Right lobe of liver (tissue), 6 donors: Measurements from ENCODE around the gene NPSR1. TPM values are rescaled to one million over a fixed set of nuclear protein-coding genes. Genes with fewer than 3 reads are reported as not detected.
"Not testable (repeated sequence)": the region's sequence is repeated elsewhere in the genome, so short reads cannot be mapped to it uniquely, and the experiment has no call there.

Experiments used
- ATAC-seq, 4 donors: fragments of 200-7000 bp; cut with Tn5 transposase; one replicate each; pipeline ENCODE4 v1.9.1; 2020; ENCODE audit warnings: mild to moderate bottlenecking in 4 of 4, moderate library complexity in 4 of 4
- DNase-seq, 3 donors: peaks; one replicate each; pipeline ENCODE4 v3.0.0-alpha.2; 2020
- H3K27ac ChIP-seq, 3 donors: fragments of 200-600 bp; one replicate each; pipeline ENCODE4 v1.8.0; 2022
- H3K27me3 ChIP-seq, 2 donors: fragments of 200-600 bp; one replicate each; pipeline ENCODE4 v1.8.0; 2022
- H3K36me3 ChIP-seq, 4 donors: fragments of 200-600 bp; sonication (generic) in 1 of 4; one replicate each; pipeline versions ENCODE4 v1.5.1 to v1.8.0; 2017 to 2022; ENCODE audit warnings: control low read depth in 1 of 4
- H3K4me1 ChIP-seq, 4 donors: fragments of 200-600 bp; sonication (generic) in 1 of 4; one replicate each; pipeline versions ENCODE4 v1.5.1 to v1.8.0; 2017 to 2022; ENCODE audit warnings: control low read depth in 1 of 4
- H3K4me3 ChIP-seq, 3 donors: fragments of 200-600 bp; one replicate each; pipeline ENCODE4 v1.8.0; 2022
- H3K9me3 ChIP-seq, 4 donors: fragments of 200-600 bp; sonication (generic) in 1 of 4; one replicate each; pipeline versions ENCODE4 v1.5.1 to v1.8.0; 2017 to 2022; ENCODE audit warnings: control low read depth in 1 of 4
- CTCF ChIP-seq, 4 donors: fragments of 200-600 bp in 3 of 4; fragments of 450-650 bp in 1 of 4; IDR thresholded peaks; one replicate each; pipeline versions ENCODE4 v1.5.1 to v1.8.0; 2016 to 2022; ENCODE audit warnings: antibody characterized with exemption in 4 of 4, mild to moderate bottlenecking in 2 of 4
- POLR2A ChIP-seq: fragments of 450-650 bp; IDR thresholded peaks from one replicate; pipeline ENCODE4 v1.6.1; 2017; ENCODE audit warnings: antibody characterized with exemption, mild to moderate bottlenecking
- WGBS: methylation state at CpG from one replicate; pipeline ENCODE4 v1.1.6; 2018; ENCODE audit warnings: low coverage, low lambda C conversion rate; ENCODE audit not compliant: insufficient coverage; ENCODE audit errors: missing lambda C conversion rate; 5-methylcytosine and 5-hydroxymethylcytosine counted together
- intact Hi-C, 2 donors: fragments of 100-400 bp; cut with DNase I; formaldehyde crosslinking; loops; one replicate each; pipeline versions ENCODE4 v1.11.2 to v1.14.1; 2022
- total RNA-seq, 6 experiments: library from RNA; depleted of rRNA in 2 of 6; stranded (reverse); fragments of >200 nt in 2 of 6; fragmentation: NEBNext Ultra II Directional in 3 of 6; extraction: Animal tissue kit (Norgen Biotek cat#: 25700) in 3 of 6; gene quantifications; one replicate each; pipeline versions ENCODE4 v1.1.0 to v1.2.4, GENCODE V29; 2016 to 2023
- donor health status: DM: no; HTN: yes; CAD: no.
- donor health status: DM: no; HTN: no; CAD: no.
- donor health status: DM: no; HTN: no; CAD: no.
- donor health status: DM: no; HTN: yes; CAD: no.
- donor health status: DM: no; HTN: yes; CAD: no.

The NPSR1 gene
- total RNA-seq, 6 experiments from 2014 or later, result not detected

- ATAC-seq (no peak), DNase-seq (no peak)
- H3K27me3 ChIP-seq, result no peaks in the 10 kb centered on the region
- no peaks in the 10 kb centered on the region for H3K4me1 ChIP-seq
- H3K4me3 ChIP-seq, result no peak overlapping the region
- H3K9me3 ChIP-seq, result no peaks in the 10 kb centered on the region
- H3K36me3 ChIP-seq, result no peaks in the 10 kb centered on the region
- no peak for TF ChIP-seq POLR2A
- TF ChIP-seq CTCF (IDR thresholded peaks at IDR 0.05), result no peak
- intact Hi-C loops, result no loop called here
- WGBS, result 46% methylated on average over 2 of the region's 2 CpGs
- no peak overlapping the region for H3K27ac ChIP-seq
These were observed 193.4 kb downstream of the NPSR1 start for GRCh38 chr7:34851431-34851830.

GRCh38 chr7:34858444-34858843, 200.4 kb downstream of the NPSR1 start:
- DNase-seq, intact Hi-C loops, ATAC-seq: not testable (repeated sequence)

GRCh38 chr7:34859281-34859680, 201.3 kb downstream of the NPSR1 start:
- H3K4me3 ChIP-seq, H3K4me1 ChIP-seq, ATAC-seq, intact Hi-C loops, H3K27ac ChIP-seq, H3K36me3 ChIP-seq, DNase-seq, H3K27me3 ChIP-seq, H3K9me3 ChIP-seq: not testable (repeated sequence)
- WGBS, result 38% methylated on average over 1 of the region's 1 CpG

More at GRCh38 chr7:34858444-34858843, 200.4 kb downstream of the NPSR1 start:
- H3K27me3 ChIP-seq, H3K36me3 ChIP-seq, H3K27ac ChIP-seq, H3K9me3 ChIP-seq, H3K4me3 ChIP-seq, H3K4me1 ChIP-seq: not testable (repeated sequence)
- WGBS, result 59% methylated on average over 2 of the region's 2 CpGs

GRCh38 chr7:34866222-34866621, 208.2 kb downstream of the NPSR1 start:
- H3K36me3 ChIP-seq, intact Hi-C loops, H3K4me3 ChIP-seq, H3K9me3 ChIP-seq, H3K27me3 ChIP-seq, DNase-seq, H3K4me1 ChIP-seq, H3K27ac ChIP-seq, ATAC-seq: not testable (repeated sequence)
- WGBS, result 67% methylated on average over 3 of the region's 5 CpGs

- H3K4me3 ChIP-seq, intact Hi-C loops, ATAC-seq, H3K27ac ChIP-seq, H3K4me1 ChIP-seq, H3K36me3 ChIP-seq, DNase-seq, H3K27me3 ChIP-seq, H3K9me3 ChIP-seq: not testable (repeated sequence)
- 72% methylated on average over 2 of the region's 3 CpGs for WGBS
These were observed 209.3 kb downstream of the NPSR1 start for GRCh38 chr7:34867341-34867740.

- ATAC-seq, intact Hi-C loops, H3K9me3 ChIP-seq, H3K27me3 ChIP-seq, H3K27ac ChIP-seq, H3K4me3 ChIP-seq, H3K4me1 ChIP-seq, H3K36me3 ChIP-seq, DNase-seq: not testable (repeated sequence)
- no CpG with 5 or more reads among the region's 5 CpGs for WGBS
These were observed 210.6 kb downstream of the NPSR1 start for GRCh38 chr7:34868602-34869001.

GRCh38 chr7:34869057-34869456, 211.0 kb downstream of the NPSR1 start:
- no peaks in the 10 kb centered on the region for H3K27me3 ChIP-seq
- intact Hi-C loops, result no loop called here
- 75% methylated on average over 6 of the region's 6 CpGs for WGBS
- ATAC-seq (no peak), DNase-seq (no peak)
- H3K36me3 ChIP-seq, result no peaks in the 10 kb centered on the region
- TF ChIP-seq CTCF (IDR thresholded peaks at IDR 0.05) (no peak), POLR2A (no peak)
- H3K9me3 ChIP-seq, result no peaks in the 10 kb centered on the region
- H3K27ac ChIP-seq, result no peak overlapping the region
- no peaks in the 10 kb centered on the region for H3K4me1 ChIP-seq
- no peak overlapping the region for H3K4me3 ChIP-seq

- ATAC-seq, intact Hi-C loops: not testable (repeated sequence)
- WGBS, result 60% methylated on average over 1 of the region's 2 CpGs
These were observed 212.0 kb downstream of the NPSR1 start for GRCh38 chr7:34870041-34870440.

GRCh38 chr7:34874329-34874728, 216.3 kb downstream of the NPSR1 start:
- 81% methylated on average over 4 of the region's 4 CpGs for WGBS
- H3K4me3 ChIP-seq, DNase-seq, H3K36me3 ChIP-seq, H3K9me3 ChIP-seq, H3K4me1 ChIP-seq, intact Hi-C loops, ATAC-seq, H3K27me3 ChIP-seq, H3K27ac ChIP-seq: not testable (repeated sequence)

More at GRCh38 chr7:34870041-34870440, 212.0 kb downstream of the NPSR1 start:
- not testable (repeated sequence) for H3K9me3 ChIP-seq, H3K4me1 ChIP-seq, DNase-seq, H3K36me3 ChIP-seq, H3K27ac ChIP-seq, H3K27me3 ChIP-seq, H3K4me3 ChIP-seq
